OCI-LY7 (cell line): Measurements from ENCODE around the gene CCT8L2.

ENCODE experiments used
- CTCF ChIP-seq: fragments of 200-600 bp; sonication (generic); conservative IDR thresholded peaks from 2 replicates; pipeline ENCODE4 v1.5.1; 2014; ENCODE audit warnings: mild to moderate bottlenecking, antibody characterized with exemption, low read length, moderate library complexity, mixed read lengths
- EZH2phosphoT487 ChIP-seq: fragments of 200-600 bp; sonication (generic); IDR thresholded peaks from 2 replicates; pipeline ENCODE4 v1.6.1; 2018; ENCODE audit warnings: low read depth, borderline replicate concordance, mild to moderate bottlenecking, mixed run types, antibody characterized with exemption, low read length, moderate library complexity, mixed read lengths

GRCh38 chr22:16594026-16594425 is 1.4 kb upstream of the CCT8L2 start:
- no peak for TF ChIP-seq CTCF
- TF ChIP-seq EZH2phosphoT487, result no peak
